Liver (tissue), 9 donors: ENCODE measurements around the gene CACNA1E. TPM values are rescaled to one million over a fixed set of nuclear protein-coding genes. Genes with fewer than 3 reads are reported as not detected.
"Not testable (repeated sequence)": the region's sequence is repeated elsewhere in the genome, so short reads cannot be mapped to it uniquely, and the experiment has no call there.

Experiments
- DNase-seq: peaks from one replicate; pipeline ENCODE4 v3.0.0-alpha.2; 2017; ENCODE audit warnings: low spot score
- H3K27ac ChIP-seq, 2 donors: one replicate each; pipeline ENCODE4 v1.7.0; 2013; ENCODE audit warnings: inconsistent platforms in 2 of 2, low read length in 2 of 2, control low read depth in 1 of 2, low read depth in 1 of 2, mild to moderate bottlenecking in 1 of 2
- H3K27me3 ChIP-seq, 4 donors: one replicate each; pipeline versions ENCODE4 v1.6.1 to v1.7.0; 2013; ENCODE audit warnings: low read length in 3 of 4, inconsistent platforms in 1 of 4, mild to moderate bottlenecking in 1 of 4, moderate library complexity in 1 of 4; ENCODE audit not compliant: control insufficient read depth in 4 of 4, insufficient read depth in 4 of 4
- H3K36me3 ChIP-seq, 4 donors: one replicate each; pipeline versions ENCODE4 v1.6.1 to v1.7.0; 2013; ENCODE audit warnings: low read length in 3 of 4, mild to moderate bottlenecking in 3 of 4, low read depth in 1 of 4, moderate library complexity in 1 of 4; ENCODE audit not compliant: control insufficient read depth in 4 of 4, insufficient read depth in 3 of 4
- H3K4me1 ChIP-seq, 4 donors: one replicate each; pipeline versions ENCODE4 v1.6.1 to v1.7.0; 2013; ENCODE audit warnings: low read length in 3 of 4, mild to moderate bottlenecking in 3 of 4, moderate library complexity in 1 of 4; ENCODE audit not compliant: control insufficient read depth in 4 of 4, insufficient read depth in 4 of 4
- H3K4me3 ChIP-seq, 3 donors: one replicate each; pipeline versions ENCODE4 v1.6.1 to v1.7.0; 2013; ENCODE audit warnings: low read length in 3 of 3, control low read depth in 1 of 3, low read depth in 1 of 3, mild to moderate bottlenecking in 1 of 3
- H3K9ac ChIP-seq, 2 donors: one replicate each; pipeline ENCODE4 v1.7.0; 2013; ENCODE audit warnings: low read length in 2 of 2, mild to moderate bottlenecking in 2 of 2, moderate library complexity in 2 of 2, control low read depth in 1 of 2, low read depth in 1 of 2
- H3K9me3 ChIP-seq, 4 donors: one replicate each; pipeline versions ENCODE4 v1.6.1 to v1.7.0; 2013; ENCODE audit warnings: low read length in 3 of 4; ENCODE audit not compliant: control insufficient read depth in 4 of 4
- ATF3 ChIP-seq: IDR thresholded peaks from 2 replicates; pipeline ENCODE4 v1.6.1; 2016; ENCODE audit warnings: antibody characterized with exemption
- EGR1 ChIP-seq, 2 donors: IDR thresholded peaks; 2 replicates each; pipeline ENCODE4 v1.6.1; 2016 to 2018; ENCODE audit warnings: antibody characterized with exemption in 2 of 2, low read depth in 2 of 2
- FOXA1 ChIP-seq: IDR thresholded peaks from 2 replicates; pipeline ENCODE4 v1.6.1; 2016; ENCODE audit warnings: antibody characterized with exemption
- FOXA2 ChIP-seq: IDR thresholded peaks from 2 replicates; pipeline ENCODE4 v1.6.1; 2016; ENCODE audit warnings: antibody characterized with exemption
- GABPA ChIP-seq, 2 donors: IDR thresholded peaks in 1 of 2; conservative IDR thresholded peaks in 1 of 2; 2 replicates each; pipeline ENCODE4 v1.6.1; 2016; ENCODE audit warnings: antibody characterized with exemption in 2 of 2, mild to moderate bottlenecking in 1 of 2, moderate library complexity in 1 of 2
- HNF4A ChIP-seq, 2 donors: conservative IDR thresholded peaks; 2 replicates each; pipeline ENCODE4 v1.6.1; 2016; ENCODE audit warnings: antibody characterized with exemption in 2 of 2, mild to moderate bottlenecking in 2 of 2
- HNF4G ChIP-seq: IDR thresholded peaks from 2 replicates; pipeline ENCODE4 v1.6.1; 2016; ENCODE audit warnings: antibody characterized with exemption
- JUND ChIP-seq, 2 donors: IDR thresholded peaks; 2 replicates each; pipeline ENCODE4 v1.6.1; 2016; ENCODE audit warnings: antibody characterized with exemption in 2 of 2
- MAX ChIP-seq: IDR thresholded peaks from 2 replicates; pipeline ENCODE4 v1.6.1; 2016; ENCODE audit warnings: antibody characterized with exemption
- RXRA ChIP-seq, 2 donors: IDR thresholded peaks; 2 replicates each; pipeline ENCODE4 v1.6.1; 2017 to 2018; ENCODE audit warnings: antibody characterized with exemption in 2 of 2, mild to moderate bottlenecking in 1 of 2
- SP1 ChIP-seq: IDR thresholded peaks from 2 replicates; pipeline ENCODE4 v1.6.1; 2018; ENCODE audit warnings: antibody characterized with exemption, mild to moderate bottlenecking
- TAF1 ChIP-seq: conservative IDR thresholded peaks from 2 replicates; pipeline ENCODE4 v1.6.1; 2016; ENCODE audit warnings: antibody characterized with exemption, mild to moderate bottlenecking
- YY1 ChIP-seq: IDR thresholded peaks from 2 replicates; pipeline ENCODE4 v1.6.1; 2016; ENCODE audit warnings: antibody characterized with exemption, mild to moderate bottlenecking
- ZBTB33 ChIP-seq: IDR thresholded peaks from 2 replicates; pipeline ENCODE4 v1.6.1; 2016; ENCODE audit warnings: antibody characterized with exemption
- WGBS: extraction: QIAGEN DNeasy Blood & Tissue Kit; methylation state at CpG from one replicate; pipeline ENCODE4 v1.1.7; 2013; 5-methylcytosine and 5-hydroxymethylcytosine counted together
- polyA plus RNA-seq, 2 donors: library from polyadenylated mRNA; stranded (reverse) in 1 of 2; unstranded in 1 of 2; fragments of 200-250 nt in 1 of 2; fragments of >200 nt in 1 of 2; fragmentation: Nextera tagmentation in 1 of 2; extraction: Ambion mirVana in 1 of 2; gene quantifications; one replicate each; pipeline versions ENCODE4 v1.2.1 to v1.2.3, GENCODE V29; 2013 to 2015
- total RNA-seq, 2 donors: library from RNA; depleted of rRNA; stranded (reverse); fragments of >200 nt; gene quantifications; one replicate each; pipeline ENCODE4 v1.2.3, GENCODE V29; 2014
- TF ChIP-seq, protein P1 (sequence below): IDR thresholded peaks from 2 replicates; pipeline ENCODE4 v1.6.1; 2016; ENCODE audit warnings: antibody characterized with exemption, mild to moderate bottlenecking
- donor health status: healthy.
- donor health status: healthy.
- donor health status: healthy.
- donor health status: healthy.
- donor health status: healthy.

CACNA1E gene
- total and polyA plus RNA-seq, 4 donors: under 0.01 to 0.08 (median 0.01) TPM; not detected in 1

DNA sequence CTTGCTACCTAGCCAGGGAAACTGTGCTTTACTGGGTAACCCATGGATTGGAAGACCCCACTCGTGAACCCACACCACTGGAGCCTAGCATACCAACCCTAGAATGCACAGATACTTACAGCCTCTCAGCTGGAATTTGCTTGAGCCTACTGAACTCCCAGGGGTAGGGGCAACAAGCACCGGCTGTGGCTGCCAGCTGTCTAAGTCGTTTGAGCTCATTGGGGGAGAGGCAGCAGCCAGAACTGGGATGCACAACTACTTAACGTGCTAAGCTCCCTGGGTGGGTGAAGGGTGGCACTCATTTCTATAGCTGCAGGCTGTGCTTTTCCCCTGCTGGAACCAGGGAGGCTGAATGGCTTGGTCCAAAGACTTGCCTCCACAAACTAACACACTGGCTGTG lies 365.8 kb downstream of the CACNA1E start:
- Histone ChIP-seq H3K9me3 (no peaks in the 10 kb centered on the region), H3K27me3 (no peaks in the 10 kb centered on the region), H3K36me3 (no peaks in the 10 kb centered on the region), H3K27ac (no peak overlapping the region), H3K4me1 (no peaks in the 10 kb centered on the region), H3K4me3 (no peak overlapping the region), H3K9ac (no peak overlapping the region)
- TF ChIP-seq EGR1 (IDR thresholded peaks at IDR 0.05; ENCODE audit: low read depth in 2 of 2) (no peak), JUND (IDR thresholded peaks at IDR 0.05) (no peak), HNF4A (conservative IDR thresholded peaks at IDR 0.05) (no peak), MAX (no peak), YY1 (no peak), FOXA1 (no peak), FOXA2 (no peak), ZBTB33 (no peak), GABPA (IDR thresholded peaks at IDR 0.05 in 1 of 2, conservative IDR thresholded peaks at IDR 0.05 in 1 of 2) (no peak), SP1 (no peak), ATF3 (no peak), TAF1 (no peak)
- TF ChIP-seq, protein P1, sequence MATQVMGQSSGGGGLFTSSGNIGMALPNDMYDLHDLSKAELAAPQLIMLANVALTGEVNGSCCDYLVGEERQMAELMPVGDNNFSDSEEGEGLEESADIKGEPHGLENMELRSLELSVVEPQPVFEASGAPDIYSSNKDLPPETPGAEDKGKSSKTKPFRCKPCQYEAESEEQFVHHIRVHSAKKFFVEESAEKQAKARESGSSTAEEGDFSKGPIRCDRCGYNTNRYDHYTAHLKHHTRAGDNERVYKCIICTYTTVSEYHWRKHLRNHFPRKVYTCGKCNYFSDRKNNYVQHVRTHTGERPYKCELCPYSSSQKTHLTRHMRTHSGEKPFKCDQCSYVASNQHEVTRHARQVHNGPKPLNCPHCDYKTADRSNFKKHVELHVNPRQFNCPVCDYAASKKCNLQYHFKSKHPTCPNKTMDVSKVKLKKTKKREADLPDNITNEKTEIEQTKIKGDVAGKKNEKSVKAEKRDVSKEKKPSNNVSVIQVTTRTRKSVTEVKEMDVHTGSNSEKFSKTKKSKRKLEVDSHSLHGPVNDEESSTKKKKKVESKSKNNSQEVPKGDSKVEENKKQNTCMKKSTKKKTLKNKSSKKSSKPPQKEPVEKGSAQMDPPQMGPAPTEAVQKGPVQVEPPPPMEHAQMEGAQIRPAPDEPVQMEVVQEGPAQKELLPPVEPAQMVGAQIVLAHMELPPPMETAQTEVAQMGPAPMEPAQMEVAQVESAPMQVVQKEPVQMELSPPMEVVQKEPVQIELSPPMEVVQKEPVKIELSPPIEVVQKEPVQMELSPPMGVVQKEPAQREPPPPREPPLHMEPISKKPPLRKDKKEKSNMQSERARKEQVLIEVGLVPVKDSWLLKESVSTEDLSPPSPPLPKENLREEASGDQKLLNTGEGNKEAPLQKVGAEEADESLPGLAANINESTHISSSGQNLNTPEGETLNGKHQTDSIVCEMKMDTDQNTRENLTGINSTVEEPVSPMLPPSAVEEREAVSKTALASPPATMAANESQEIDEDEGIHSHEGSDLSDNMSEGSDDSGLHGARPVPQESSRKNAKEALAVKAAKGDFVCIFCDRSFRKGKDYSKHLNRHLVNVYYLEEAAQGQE: no peak
- 64% methylated on average over 4 of the region's 4 CpGs for WGBS
- DNase-seq: no peak

- H3K4me3 ChIP-seq, H3K9ac ChIP-seq, H3K27ac ChIP-seq, H3K9me3 ChIP-seq, H3K27me3 ChIP-seq, DNase-seq, H3K36me3 ChIP-seq, H3K4me1 ChIP-seq: not testable (repeated sequence)
- 73% methylated on average over 2 of the region's 2 CpGs for WGBS
Observed at GRCh38 chr1:181854212-181854611, 370.9 kb downstream of the CACNA1E start.

DNA sequence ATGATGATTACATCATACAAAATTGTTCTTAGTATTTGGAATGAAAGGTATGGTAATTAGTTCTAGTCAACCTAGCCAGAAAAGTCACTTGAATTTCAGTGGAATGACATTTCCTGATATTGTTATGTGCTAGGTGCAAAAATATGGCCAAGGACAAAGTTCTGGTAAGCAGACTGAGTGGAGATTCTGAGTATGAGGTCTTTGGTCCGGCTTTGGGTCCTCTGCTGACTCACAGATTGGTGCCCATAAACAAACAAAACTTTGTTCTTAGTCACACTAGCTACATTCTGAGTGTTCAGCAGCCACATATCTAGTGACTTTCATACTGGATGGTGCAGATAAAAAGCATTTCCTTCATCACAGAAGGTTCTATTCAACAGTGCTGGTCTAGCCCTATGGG lies 372.1 kb downstream of the CACNA1E start:
- TF ChIP-seq SP1: no peak
- no peak for TF ChIP-seq RXRA (IDR thresholded peaks at IDR 0.05)
- no peak for TF ChIP-seq HNF4G
- no peak for TF ChIP-seq YY1
- TF ChIP-seq ATF3: no peak
- TF ChIP-seq, protein P1: no peak
- WGBS: 64% methylated on average over 1 of the region's 1 CpG
- Histone ChIP-seq H3K9ac (no peak overlapping the region), H3K36me3 (no peaks in the 10 kb centered on the region), H3K27me3 (peaks cover 0 to 5% (median 0%) of the 10 kb centered on the region in 4 donors), H3K9me3 (no peaks in the 10 kb centered on the region), H3K4me3 (no peak overlapping the region), H3K4me1 (no peaks in the 10 kb centered on the region), H3K27ac (no peak overlapping the region)
- DNase-seq: no peak
